GM18519 (cell line): ENCODE results near the gene MRRF.

Experiments
- ATAC-seq: cut with Tn5 transposase; IDR thresholded peaks from one replicate; pipeline ENCODE4 v1.9.1; 2021; ENCODE audit warnings: mild to moderate bottlenecking, moderate library complexity; ENCODE audit not compliant: unreplicated experiment, low FRiP score

Gene MRRF

GRCh38 chr9:122228191-122228567 lies 36.5 kb upstream of the MRRF start:
- no peak for ATAC-seq

- ATAC-seq, result no peak
Measured at GRCh38 chr9:122228568-122229484, 35.9 kb upstream of the MRRF start, which contains the start of gene LHX6. Gene LHX6 (minus strand): TSS chr9:122228957. CDS start chr9:122228740, 217 bp downstream.

GRCh38 chr9:122229485-122229837 lies 35.2 kb upstream of the MRRF start:
- no peak for ATAC-seq

GRCh38 chr9:122232796-122233306 lies 31.8 kb upstream of the MRRF start:
- ATAC-seq, result no peak

GRCh38 chr9:122234022-122234748 lies 30.5 kb upstream of the MRRF start:
- ATAC-seq, result no peak

GRCh38 chr9:122236681-122237080 lies 28.0 kb upstream of the MRRF start:
- no peak for ATAC-seq

- ATAC-seq, result no peak
Measured at GRCh38 chr9:122239722-122240121, 25.0 kb upstream of the MRRF start.

- ATAC-seq, result no peak
Measured at GRCh38 chr9:122244349-122244748, 20.3 kb upstream of the MRRF start.

- no peak for ATAC-seq
Measured at GRCh38 chr9:122246666-122247065, 18.0 kb upstream of the MRRF start.

- no peak for ATAC-seq
Measured at GRCh38 chr9:122248448-122248865, 16.2 kb upstream of the MRRF start.

GRCh38 chr9:122251351-122251750 lies 13.3 kb upstream of the MRRF start:
- ATAC-seq, result no peak

- ATAC-seq, result no peak
Measured at GRCh38 chr9:122252796-122253195, 11.9 kb upstream of the MRRF start.

- no peak for ATAC-seq
Measured at GRCh38 chr9:122254761-122255160, 9.9 kb upstream of the MRRF start.

- ATAC-seq, result no peak
Measured at GRCh38 chr9:122256206-122256605, 8.5 kb upstream of the MRRF start.

- ATAC-seq, result no peak
Measured at GRCh38 chr9:122258886-122259415, 5.7 kb upstream of the MRRF start.

GRCh38 chr9:122261469-122261881 lies 3.2 kb upstream of the MRRF start:
- ATAC-seq, result no peak

- no peak for ATAC-seq
Measured at GRCh38 chr9:122262073-122262472, 2.6 kb upstream of the MRRF start.

GRCh38 chr9:122263699-122264349 lies 858 bp upstream of the MRRF start:
- no peak for ATAC-seq

- no peak for ATAC-seq
Measured at GRCh38 chr9:122265149-122265915, 650 bp downstream of the MRRF start.
